ENCODE measurements around the gene APBA1.
"Not testable (repeated sequence)": the region's sequence is repeated elsewhere in the genome, so short reads cannot be mapped to it uniquely, and the experiment has no call there.

Gene APBA1

DNA sequence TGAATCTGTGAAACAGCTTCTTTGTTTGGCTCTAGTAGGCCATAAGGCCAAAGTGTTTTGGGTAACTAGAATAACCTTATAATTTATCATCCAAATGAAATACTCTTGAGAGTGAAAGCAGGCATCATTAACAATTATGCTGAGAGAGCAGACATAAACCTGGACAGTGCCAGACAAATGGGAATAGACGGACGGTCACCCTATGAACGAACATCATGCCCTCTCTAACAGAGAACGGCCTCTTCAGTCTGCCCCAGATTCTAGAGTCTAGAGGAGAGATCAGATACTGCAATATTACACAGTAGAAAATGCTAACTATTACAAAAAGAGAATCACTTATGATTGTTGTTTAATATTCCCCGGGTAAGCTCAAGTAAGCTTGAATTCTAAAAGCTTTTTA lies 68.5 kb downstream of the APBA1 start:
- DNase-seq: no peak

DNA sequence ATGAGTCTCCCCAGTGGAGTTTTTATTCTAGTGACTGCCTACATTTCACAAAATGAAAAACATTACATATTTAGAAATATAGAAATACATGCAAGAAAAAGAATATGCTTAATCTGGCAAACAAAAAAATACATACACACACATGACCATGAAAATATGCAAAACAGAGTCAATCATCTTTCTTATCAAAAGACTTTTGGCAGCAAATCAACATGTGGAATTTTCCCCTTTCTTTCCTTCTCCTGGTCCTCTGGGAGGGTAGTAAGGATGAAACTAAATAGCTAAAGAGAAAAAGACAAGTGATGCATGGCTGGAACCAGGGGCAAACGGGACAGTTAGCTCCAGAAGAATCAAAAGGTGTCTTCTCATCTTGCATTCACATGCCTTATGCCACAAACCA lies 69.4 kb downstream of the APBA1 start:
- DNase-seq: no peak

DNA sequence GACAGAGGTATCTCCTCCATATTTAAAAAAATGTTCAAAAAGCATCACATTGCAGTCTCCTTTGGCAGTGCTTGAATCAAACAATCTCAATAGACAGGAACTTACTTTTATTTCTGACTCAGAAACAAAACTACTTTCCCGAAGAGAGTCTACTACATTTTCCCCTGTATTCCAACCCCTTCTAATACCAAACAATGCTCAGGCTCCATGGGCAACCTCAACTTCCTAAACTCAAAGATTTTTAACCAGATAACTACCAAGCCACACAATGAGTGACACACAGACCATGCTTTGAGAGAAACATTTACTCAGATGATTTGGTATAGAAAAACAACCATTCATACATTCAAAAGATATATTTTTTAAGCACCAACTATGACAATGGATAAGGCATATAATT lies 70.5 kb downstream of the APBA1 start:
- DNase-seq: no peak

DNA sequence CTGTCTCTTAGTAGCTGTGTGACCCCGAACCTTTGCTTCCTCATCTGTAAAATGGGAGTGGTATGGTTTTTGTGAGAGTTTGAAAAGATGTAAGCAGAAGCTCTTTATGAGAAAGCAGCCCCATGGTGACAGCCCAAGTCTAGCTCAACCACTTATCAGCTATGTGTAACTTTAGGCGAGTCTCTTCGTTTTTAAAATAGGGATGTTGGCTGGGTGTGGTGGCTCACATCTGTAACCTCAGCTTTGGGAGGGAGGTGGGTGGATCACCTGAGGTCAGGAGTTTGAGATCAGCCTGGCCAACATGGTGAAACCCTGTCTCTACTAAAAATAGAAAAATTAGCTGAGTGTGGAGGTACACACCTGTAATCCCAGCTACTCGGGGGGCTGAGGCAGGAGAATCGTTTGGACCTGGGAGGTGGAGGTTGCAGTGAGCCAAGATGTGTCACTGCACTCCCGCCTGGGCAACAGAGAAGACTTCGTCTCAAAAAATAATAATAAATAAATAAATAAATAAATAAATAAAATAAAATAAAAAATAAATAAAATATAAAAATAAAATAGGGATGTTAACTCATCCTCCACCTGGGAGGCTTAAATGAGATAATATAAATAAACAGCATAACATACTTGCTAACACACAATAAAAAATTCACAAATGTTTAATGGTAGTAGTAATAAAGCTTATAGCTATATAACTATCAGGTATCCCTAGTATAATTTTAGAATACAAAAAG lies 71.7 kb downstream of the APBA1 start:
- DNase-seq: no peak

GRCh38 chr9:69599232-69599971 lies 72.8 kb downstream of the APBA1 start:
- no peak for DNase-seq

GRCh38 chr9:69596906-69597305 lies 75.3 kb downstream of the APBA1 start:
- not testable (repeated sequence) for DNase-seq

- DNase-seq: no peak
These were observed 78.0 kb downstream of the APBA1 start for GRCh38 chr9:69594180-69594579.

- DNase-seq: no peak
These were observed 78.4 kb downstream of the APBA1 start for GRCh38 chr9:69593756-69594155.

DNA sequence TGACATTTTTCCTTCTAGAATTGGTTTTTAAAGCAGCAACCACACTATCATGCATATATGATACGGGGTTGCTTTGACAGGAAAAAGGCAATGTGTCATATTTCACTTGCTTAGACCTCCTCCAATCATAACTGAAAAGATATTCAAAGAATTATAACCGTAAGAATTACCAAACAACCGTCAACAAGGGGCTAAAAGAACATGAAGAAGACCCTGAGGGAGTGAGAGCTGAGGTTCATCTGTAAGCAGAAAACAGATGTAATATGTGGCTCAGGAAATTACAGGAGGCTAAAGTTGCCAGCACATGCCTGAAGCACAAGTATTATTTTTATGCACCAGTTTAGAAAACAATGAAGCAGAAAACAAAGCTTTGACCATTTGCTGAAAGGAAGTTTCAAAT lies 78.9 kb downstream of the APBA1 start:
- no peak for DNase-seq

DNA sequence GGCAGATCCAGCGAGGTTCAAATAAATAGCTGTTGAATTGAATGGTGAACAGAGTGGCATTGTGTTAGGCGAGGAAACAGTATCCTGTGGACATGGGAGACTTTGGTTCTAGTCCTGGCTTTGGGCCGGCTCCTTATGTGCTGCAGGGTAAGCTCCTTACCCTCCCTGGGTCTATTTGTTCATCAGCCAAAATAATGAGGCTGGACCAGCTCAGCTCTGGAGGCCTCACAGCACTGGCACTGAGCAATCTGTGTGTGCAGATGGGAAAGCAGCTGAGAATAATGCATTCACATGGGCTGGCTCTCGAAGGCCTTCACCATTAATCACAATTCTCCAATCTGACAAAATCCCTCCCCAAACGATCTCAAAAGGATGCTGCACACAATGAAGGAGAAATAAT lies 81.9 kb downstream of the APBA1 start:
- no peak for DNase-seq

- no peak for DNase-seq
These were observed 83.0 kb downstream of the APBA1 start for GRCh38 chr9:69589156-69589555.

DNA sequence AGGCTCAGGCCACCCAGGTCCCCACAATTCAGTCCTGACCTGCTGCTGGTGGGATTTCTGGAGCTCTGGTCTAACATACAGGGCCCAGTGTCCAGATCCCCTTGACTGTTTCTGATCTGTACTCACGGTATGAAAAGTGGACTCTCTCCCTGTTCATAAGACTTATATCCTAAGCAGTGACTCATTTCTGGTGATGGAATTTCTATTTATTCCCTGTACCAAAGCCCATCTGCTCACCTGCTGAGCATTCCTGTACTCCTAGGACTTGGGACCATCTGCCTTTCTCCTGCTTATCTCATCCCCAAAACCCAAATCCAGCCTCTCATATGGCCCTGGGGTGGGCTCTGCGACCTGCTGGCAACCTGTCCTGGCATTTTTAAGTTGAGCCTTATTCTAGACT lies 86.6 kb downstream of the APBA1 start:
- DNase-seq: no peak

DNA sequence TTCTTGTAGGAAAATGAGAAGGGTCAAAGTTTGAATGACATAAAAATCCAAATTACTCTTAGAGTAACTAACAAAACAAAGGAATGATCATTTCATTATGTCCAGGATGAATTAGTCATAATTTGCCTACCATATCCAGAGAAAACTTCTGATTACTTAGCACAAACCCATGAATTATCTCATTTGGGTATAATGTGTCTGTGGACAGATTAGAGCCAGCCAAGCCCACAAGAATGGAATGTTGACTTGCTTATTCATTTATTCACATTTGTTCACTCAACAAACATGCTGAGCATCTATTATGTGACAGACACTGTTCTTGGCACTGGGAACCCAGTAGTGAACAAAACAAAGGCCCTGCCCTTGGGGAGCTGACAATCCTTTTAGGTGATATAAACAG lies 87.4 kb downstream of the APBA1 start:
- DNase-seq: no peak

- DNase-seq: no peak
These were observed 88.4 kb downstream of the APBA1 start for GRCh38 chr9:69583645-69584234.

- no peak for DNase-seq
These were observed 89.5 kb downstream of the APBA1 start for GRCh38 chr9:69582544-69583297.

DNA sequence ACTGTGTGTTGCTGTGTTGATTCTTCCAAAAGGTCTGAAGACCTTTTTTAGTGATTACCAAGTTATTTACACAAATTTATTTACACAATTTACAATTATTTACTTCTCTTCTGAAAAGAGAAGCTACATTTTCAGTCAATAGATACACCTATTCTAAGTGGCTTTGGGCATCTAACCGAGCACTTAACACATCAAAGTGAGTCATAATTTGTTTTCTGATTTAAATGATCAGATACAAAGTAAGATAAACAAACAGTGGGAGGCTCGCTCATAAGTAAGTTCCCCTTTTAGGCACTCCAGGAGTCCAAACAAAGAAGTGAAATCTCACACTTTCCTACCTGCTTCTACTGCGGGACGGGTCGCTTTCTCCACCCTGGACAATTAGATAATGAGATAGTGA lies 90.2 kb downstream of the APBA1 start:
- DNase-seq: no peak

- DNase-seq: no peak
These were observed 91.5 kb downstream of the APBA1 start for GRCh38 chr9:69580582-69581214.

- DNase-seq: no peak
These were observed 92.2 kb downstream of the APBA1 start for GRCh38 chr9:69579760-69580581.

GRCh38 chr9:69579032-69579758 lies 93.0 kb downstream of the APBA1 start:
- DNase-seq: no peak

DNA sequence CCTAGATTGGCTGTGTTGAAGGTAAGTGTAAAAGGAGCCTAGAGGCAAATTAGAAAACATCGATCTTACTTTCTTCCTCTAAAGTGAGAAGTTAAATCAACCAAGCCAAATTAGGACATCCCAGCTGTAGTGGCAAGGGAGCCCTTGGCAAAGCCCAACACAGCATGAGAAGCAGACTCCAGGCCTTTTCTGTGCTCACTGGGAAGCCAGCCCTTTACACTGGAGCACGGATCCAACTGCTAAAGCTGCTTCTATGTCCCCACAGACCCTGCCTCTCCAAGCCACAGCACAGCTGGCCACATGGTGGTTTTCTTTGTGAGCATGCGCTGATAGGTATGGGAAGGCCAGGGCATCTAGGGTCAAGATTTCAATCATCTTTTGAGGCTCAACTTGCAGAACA lies 94.1 kb downstream of the APBA1 start:
- no peak for DNase-seq

GRCh38 chr9:69577123-69577522 lies 95.0 kb downstream of the APBA1 start:
- DNase-seq: no peak

All from activated T-cell treated with anti-CD3 and anti-CD28 coated beads for 4 hours (primary cell).